ENCODE results near the gene TACSTD2.

GRCh38 chr1:58591806-58592205, 14.8 kb upstream of the TACSTD2 start:
- TF ChIP-seq, protein P1, sequence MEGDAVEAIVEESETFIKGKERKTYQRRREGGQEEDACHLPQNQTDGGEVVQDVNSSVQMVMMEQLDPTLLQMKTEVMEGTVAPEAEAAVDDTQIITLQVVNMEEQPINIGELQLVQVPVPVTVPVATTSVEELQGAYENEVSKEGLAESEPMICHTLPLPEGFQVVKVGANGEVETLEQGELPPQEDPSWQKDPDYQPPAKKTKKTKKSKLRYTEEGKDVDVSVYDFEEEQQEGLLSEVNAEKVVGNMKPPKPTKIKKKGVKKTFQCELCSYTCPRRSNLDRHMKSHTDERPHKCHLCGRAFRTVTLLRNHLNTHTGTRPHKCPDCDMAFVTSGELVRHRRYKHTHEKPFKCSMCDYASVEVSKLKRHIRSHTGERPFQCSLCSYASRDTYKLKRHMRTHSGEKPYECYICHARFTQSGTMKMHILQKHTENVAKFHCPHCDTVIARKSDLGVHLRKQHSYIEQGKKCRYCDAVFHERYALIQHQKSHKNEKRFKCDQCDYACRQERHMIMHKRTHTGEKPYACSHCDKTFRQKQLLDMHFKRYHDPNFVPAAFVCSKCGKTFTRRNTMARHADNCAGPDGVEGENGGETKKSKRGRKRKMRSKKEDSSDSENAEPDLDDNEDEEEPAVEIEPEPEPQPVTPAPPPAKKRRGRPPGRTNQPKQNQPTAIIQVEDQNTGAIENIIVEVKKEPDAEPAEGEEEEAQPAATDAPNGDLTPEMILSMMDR (conservative IDR thresholded peaks at IDR 0.05; ENCODE audit: low read depth, low read length): no peak
- no peak for TF ChIP-seq EZH2 (IDR thresholded peaks at IDR 0.05; ENCODE audit: borderline replicate concordance, low read depth, low read length, poor library complexity, severe bottlenecking)
